ENCODE data around the gene ZNF784. TPM values are rescaled to one million over a fixed set of nuclear protein-coding genes. Genes with fewer than 3 reads are reported as not detected.

Gene ZNF784
- total and polyA plus RNA-seq, 4 donors: 0.79 to 6.0 (median 3.8) TPM

GRCh38 chr19:55622242-55622969 is 2.0 kb downstream of the ZNF784 start:
- no peak overlapping the region for H3K4me3 ChIP-seq (ENCODE audit: low read depth in 1 of 3, low read length in 3 of 3)
- WGBS: 93% methylated on average over 40 of the region's 40 CpGs
- no peak for TF ChIP-seq TAF1 (conservative IDR thresholded peaks at IDR 0.05)
- TF ChIP-seq HNF4A (conservative IDR thresholded peaks at IDR 0.05): no peak
- TF ChIP-seq NR2F2 (IDR thresholded peaks at IDR 0.05): no peak
- TF ChIP-seq FOXA2 (IDR thresholded peaks at IDR 0.05): no peak
- no peak for TF ChIP-seq ATF3 (IDR thresholded peaks at IDR 0.05)
- TF ChIP-seq GABPA (IDR thresholded peaks at IDR 0.05 in 1 of 2, conservative IDR thresholded peaks at IDR 0.05 in 1 of 2): no peak
- no peak for TF ChIP-seq SP1 (IDR thresholded peaks at IDR 0.05)
- TF ChIP-seq REST (IDR thresholded peaks at IDR 0.05): no peak
- TF ChIP-seq HNF4G (IDR thresholded peaks at IDR 0.05): no peak
- no peak for TF ChIP-seq YY1 (IDR thresholded peaks at IDR 0.05)
- TF ChIP-seq RAD21 (IDR thresholded peaks at IDR 0.05): no peak
- no peak for TF ChIP-seq FOXA1 (IDR thresholded peaks at IDR 0.05)
- no peak for TF ChIP-seq MAX (IDR thresholded peaks at IDR 0.05)
- no peak for TF ChIP-seq EGR1 (IDR thresholded peaks at IDR 0.05; ENCODE audit: low read depth in 2 of 2)
- no peak for TF ChIP-seq ZBTB33 (IDR thresholded peaks at IDR 0.05)
- TF ChIP-seq JUND (IDR thresholded peaks at IDR 0.05): no peak
- peaks cover 0 to 4% (median 3%) of the 10 kb centered on the region in 4 donors for H3K36me3 ChIP-seq (ENCODE audit: control insufficient read depth in 4 of 4, insufficient read depth in 3 of 4, low read depth in 1 of 4, low read length in 3 of 4)
- no peak for DNase-seq (ENCODE audit: low spot score)
- no peak overlapping the region for H3K9ac ChIP-seq (ENCODE audit: low read depth in 1 of 2, low read length in 2 of 2)
- peaks cover 0 to 12% (median 7%) of the 10 kb centered on the region in 4 donors for H3K4me1 ChIP-seq (ENCODE audit: control insufficient read depth in 4 of 4, insufficient read depth in 4 of 4, low read length in 3 of 4)
- no peak overlapping the region for H3K27ac ChIP-seq (ENCODE audit: low read depth in 1 of 2, low read length in 2 of 2)
- H3K27me3 ChIP-seq (ENCODE audit: control insufficient read depth in 4 of 4, insufficient read depth in 4 of 4, low read length in 3 of 4): no peaks in the 10 kb centered on the region
- H3K9me3 ChIP-seq (ENCODE audit: control insufficient read depth in 4 of 4, low read length in 3 of 4): no peaks in the 10 kb centered on the region

- WGBS: 96% methylated on average over 55 of the region's 55 CpGs
- no peak overlapping the region for H3K4me3 ChIP-seq (ENCODE audit: low read depth in 1 of 3, low read length in 3 of 3)
- H3K9ac ChIP-seq (ENCODE audit: low read depth in 1 of 2, low read length in 2 of 2): no peak overlapping the region
- no peaks in the 10 kb centered on the region for H3K27me3 ChIP-seq (ENCODE audit: control insufficient read depth in 4 of 4, insufficient read depth in 4 of 4, low read length in 3 of 4)
- H3K36me3 ChIP-seq (ENCODE audit: control insufficient read depth in 4 of 4, insufficient read depth in 3 of 4, low read depth in 1 of 4, low read length in 3 of 4): peaks cover 0 to 6% (median 4%) of the 10 kb centered on the region in 4 donors
- TF ChIP-seq HNF4A (conservative IDR thresholded peaks at IDR 0.05): no peak
- peaks cover 0 to 12% (median 7%) of the 10 kb centered on the region in 4 donors for H3K4me1 ChIP-seq (ENCODE audit: control insufficient read depth in 4 of 4, insufficient read depth in 4 of 4, low read length in 3 of 4)
- no peak overlapping the region for H3K27ac ChIP-seq (ENCODE audit: low read depth in 1 of 2, low read length in 2 of 2)
- no peak for DNase-seq (ENCODE audit: low spot score)
- H3K9me3 ChIP-seq (ENCODE audit: control insufficient read depth in 4 of 4, low read length in 3 of 4): no peaks in the 10 kb centered on the region
Measured at GRCh38 chr19:55621673-55622231, 2.6 kb downstream of the ZNF784 start.
